ENCODE data around the gene FBXO40.
"Not testable (repeated sequence)": the region's sequence is repeated elsewhere in the genome, so short reads cannot be mapped to it uniquely, and the experiment has no call there.

The FBXO40 gene

GRCh38 chr3:121574449-121574848 lies 18.7 kb upstream of the FBXO40 start:
- DNase-seq (ENCODE audit: low spot score), result no peak
- peak; percentile 94 for ATAC-seq (ENCODE audit: low read depth)
- no peaks in the 10 kb centered on the region for H3K4me1 ChIP-seq (ENCODE audit: insufficient read depth, poor library complexity, severe bottlenecking)
- no peak overlapping the region for H3K27ac ChIP-seq (ENCODE audit: poor library complexity, severe bottlenecking)
- H3K9me3 ChIP-seq (ENCODE audit: severe bottlenecking), result no peaks in the 10 kb centered on the region
- H3K36me3 ChIP-seq (ENCODE audit: low read depth), result no peaks in the 10 kb centered on the region
- no peaks in the 10 kb centered on the region for H3K27me3 ChIP-seq (ENCODE audit: insufficient read depth, poor library complexity, severe bottlenecking)
- TF ChIP-seq CTCF (IDR thresholded peaks at IDR 0.05; ENCODE audit: poor library complexity, severe bottlenecking), result no peak
- H3K4me3 ChIP-seq (ENCODE audit: severe bottlenecking), result no peak overlapping the region

- TF ChIP-seq CTCF (IDR thresholded peaks at IDR 0.05; ENCODE audit: poor library complexity, severe bottlenecking), result no peak
- DNase-seq (ENCODE audit: low spot score) (no peak), ATAC-seq (ENCODE audit: low read depth) (no peak)
These were observed 11.5 kb upstream of the FBXO40 start for GRCh38 chr3:121581691-121582090.

GRCh38 chr3:121584418-121584817 lies 8.8 kb upstream of the FBXO40 start:
- TF ChIP-seq CTCF (IDR thresholded peaks at IDR 0.05; ENCODE audit: poor library complexity, severe bottlenecking), result no peak
- no peaks in the 10 kb centered on the region for H3K36me3 ChIP-seq (ENCODE audit: low read depth)
- H3K27ac ChIP-seq (ENCODE audit: poor library complexity, severe bottlenecking), result no peak overlapping the region
- ATAC-seq (ENCODE audit: low read depth) (no peak), DNase-seq (ENCODE audit: low spot score) (no peak)
- H3K4me3 ChIP-seq (ENCODE audit: severe bottlenecking), result no peak overlapping the region
- no peaks in the 10 kb centered on the region for H3K27me3 ChIP-seq (ENCODE audit: insufficient read depth, poor library complexity, severe bottlenecking)
- H3K9me3 ChIP-seq (ENCODE audit: severe bottlenecking), result no peaks in the 10 kb centered on the region
- no peaks in the 10 kb centered on the region for H3K4me1 ChIP-seq (ENCODE audit: insufficient read depth, poor library complexity, severe bottlenecking)

More at GRCh38 chr3:121581691-121582090, 11.5 kb upstream of the FBXO40 start:
- Histone ChIP-seq H3K27me3 (ENCODE audit: insufficient read depth, poor library complexity, severe bottlenecking) (no peaks in the 10 kb centered on the region), H3K27ac (ENCODE audit: poor library complexity, severe bottlenecking) (no peak overlapping the region), H3K4me1 (ENCODE audit: insufficient read depth, poor library complexity, severe bottlenecking) (no peaks in the 10 kb centered on the region), H3K36me3 (ENCODE audit: low read depth) (no peaks in the 10 kb centered on the region), H3K9me3 (ENCODE audit: severe bottlenecking) (no peaks in the 10 kb centered on the region), H3K4me3 (ENCODE audit: severe bottlenecking) (no peak overlapping the region)

- H3K4me3 ChIP-seq (ENCODE audit: severe bottlenecking); ATAC-seq (ENCODE audit: low read depth); H3K36me3 ChIP-seq (ENCODE audit: low read depth); H3K27ac ChIP-seq (ENCODE audit: poor library complexity, severe bottlenecking); H3K4me1 ChIP-seq (ENCODE audit: insufficient read depth, poor library complexity, severe bottlenecking); H3K27me3 ChIP-seq (ENCODE audit: insufficient read depth, poor library complexity, severe bottlenecking); DNase-seq (ENCODE audit: low spot score); H3K9me3 ChIP-seq (ENCODE audit: severe bottlenecking): not testable (repeated sequence)
These were observed 627 bp downstream of the FBXO40 start for GRCh38 chr3:121593806-121594205.

- no peak for TF ChIP-seq CTCF (IDR thresholded peaks at IDR 0.05; ENCODE audit: poor library complexity, severe bottlenecking)
- Histone ChIP-seq H3K27ac (ENCODE audit: poor library complexity, severe bottlenecking) (no peak overlapping the region), H3K27me3 (ENCODE audit: insufficient read depth, poor library complexity, severe bottlenecking) (peaks cover 4% of the 10 kb centered on the region), H3K9me3 (ENCODE audit: severe bottlenecking) (no peaks in the 10 kb centered on the region), H3K4me1 (ENCODE audit: insufficient read depth, poor library complexity, severe bottlenecking) (no peaks in the 10 kb centered on the region), H3K4me3 (ENCODE audit: severe bottlenecking) (no peak overlapping the region), H3K36me3 (ENCODE audit: low read depth) (no peaks in the 10 kb centered on the region)
- DNase-seq (ENCODE audit: low spot score) (no peak), ATAC-seq (ENCODE audit: low read depth) (no peak)
These were observed 1.7 kb downstream of the FBXO40 start for GRCh38 chr3:121594850-121595249.
